Measurements from ENCODE around the gene ZBTB49.

The ZBTB49 gene

GRCh38 chr4:4364486-4365208 lies 74.6 kb downstream of the ZBTB49 start:
- no peak overlapping the region for H3K4me3 ChIP-seq (ENCODE audit: low read length)
- no peak for DNase-seq (ENCODE audit: low read depth)
- no peak for TF ChIP-seq CTCF (IDR thresholded peaks at IDR 0.05; ENCODE audit: insufficient read depth, low read depth, low read length, missing control alignments)

- no peak for TF ChIP-seq CTCF (IDR thresholded peaks at IDR 0.05; ENCODE audit: insufficient read depth, low read depth, low read length, missing control alignments)
- no peak for DNase-seq (ENCODE audit: low read depth)
- H3K4me3 ChIP-seq (ENCODE audit: low read length): no peak overlapping the region
Measured at GRCh38 chr4:4368809-4369580, 78.9 kb downstream of the ZBTB49 start.

Data from epithelial cell of esophagus (primary cell).